HCT116 (cell line): Measurements from ENCODE around the gene POLR3H. TPM values are rescaled to one million over a fixed set of nuclear protein-coding genes. Genes with fewer than 3 reads are reported as not detected.
"Not testable (repeated sequence)": the region's sequence is repeated elsewhere in the genome, so short reads cannot be mapped to it uniquely, and the experiment has no call there.

Source experiments
- ATAC-seq: fragments of 200-7000 bp; cut with Tn5 transposase; 2 replicates; pipeline ENCODE4 v1.9.1; 2020; ENCODE audit warnings: mild to moderate bottlenecking, moderate library complexity
- BruUV-seq: library from RNA; stranded (reverse); fragments of 400-500 nt; replicated peaks from 2 replicates; lab custom pipeline; 2021; lab: Mats Ljungman, UMichigan
- CTCF ChIA-PET: fragments of 300-600 bp; sonication (Branson Sonifier 250); formaldehyde crosslinking; loops from one replicate; lab custom pipeline; 2021; ENCODE audit warnings: antibody characterized with exemption; lab: Charles Lee
- POLR2A ChIA-PET: fragments of 300-600, 350-600 bp; sonication (Branson Sonifier 250); formaldehyde crosslinking; loops from one replicate; lab custom pipeline; 2021; ENCODE audit warnings: antibody characterized with exemption; lab: Charles Lee
- RAD21 ChIA-PET, 2 experiments: fragments of 300-600 bp; sonication (Branson Sonifier 250); formaldehyde crosslinking; loops; one replicate each; lab custom pipeline; 2023; ENCODE audit warnings: low total read pairs in 2 of 2; ENCODE audit not compliant: uncharacterized antibody in 2 of 2, unreplicated experiment in 2 of 2, low non-redundant PET in 1 of 2; lab: Charles Lee
- DNase-seq: peaks from one replicate; pipeline ENCODE4 v3.0.0-alpha.2; 2010; ENCODE audit warnings: low read depth, low spot score
- H2AFZ ChIP-seq: fragments of 200-600 bp; shearing (Covaris generic), sonication (generic); 2 replicates; pipeline ENCODE4 v1.6.1; 2017; ENCODE audit warnings: low read depth, mixed run types, mixed read lengths, antibody characterized with exemption, low read length; ENCODE audit not compliant: poor library complexity, severe bottlenecking
- H3K27ac ChIP-seq: 2 replicates; pipeline ENCODE4 v1.5.1; 2012; ENCODE audit warnings: low read depth, low read length
- H3K27me3 ChIP-seq: fragments of 200-600 bp; sonication (generic); 2 replicates; pipeline ENCODE4 v1.6.1; 2016; ENCODE audit warnings: mixed run types, low read length, mixed read lengths; ENCODE audit not compliant: insufficient read depth
- H3K36me3 ChIP-seq, 2 experiments: fragments of 200-500 bp in 1 of 2; fragments of 200-600 bp in 1 of 2; sonication (Bioruptor generic) in 1 of 2; sonication (generic) in 1 of 2; 2 replicates each; pipeline versions ENCODE4 v1.5.1 to v1.6.1; 2014 to 2016; ENCODE audit warnings: low read length in 2 of 2, inconsistent platforms in 1 of 2, mixed read lengths in 1 of 2, mixed run types in 1 of 2; ENCODE audit not compliant: insufficient read depth in 2 of 2, control insufficient read depth in 1 of 2
- H3K4me1 ChIP-seq, 2 experiments: fragments of 200-600 bp in 1 of 2; sonication (generic) in 1 of 2; 2 replicates each; pipeline versions ENCODE4 v1.5.1 to v1.6.1; 2012 to 2017; ENCODE audit warnings: low read length in 2 of 2, inconsistent platforms in 1 of 2, mild to moderate bottlenecking in 1 of 2, mixed read lengths in 1 of 2, mixed run types in 1 of 2, moderate library complexity in 1 of 2; ENCODE audit not compliant: insufficient read depth in 2 of 2, control insufficient read depth in 1 of 2
- H3K4me2 ChIP-seq: fragments of 200-600 bp; sonication (generic); 2 replicates; pipeline ENCODE4 v1.6.1; 2017; ENCODE audit warnings: mixed run types, low read length, mixed read lengths
- H3K4me3 ChIP-seq, 2 experiments: fragments of 200-600 bp in 1 of 2; sonication (generic) in 1 of 2; replicated peaks in 1 of 2; 2 replicates each; pipeline ENCODE4 v1.5.1; 2011 to 2016; ENCODE audit warnings: low read length in 2 of 2, control low read depth in 1 of 2, low read depth in 1 of 2, mild to moderate bottlenecking in 1 of 2, mixed read lengths in 1 of 2, mixed run types in 1 of 2
- H3K79me2 ChIP-seq: fragments of 200-600 bp; sonication (generic); 2 replicates; pipeline ENCODE4 v1.6.1; 2017; ENCODE audit warnings: mild to moderate bottlenecking, mixed run types, low read length, moderate library complexity, mixed read lengths; ENCODE audit not compliant: insufficient read depth
- H3K9ac ChIP-seq: fragments of 200-600 bp; sonication (generic); 2 replicates; pipeline ENCODE4 v1.6.1; 2016; ENCODE audit warnings: low read length, mixed read lengths
- H3K9me2 ChIP-seq: fragments of 200-600 bp; sonication (generic), shearing (Covaris generic); 2 replicates; pipeline ENCODE4 v1.6.1; 2017; ENCODE audit warnings: mixed run types, mild to moderate bottlenecking, moderate library complexity; ENCODE audit not compliant: insufficient read depth
- H3K9me3 ChIP-seq, 2 experiments: fragments of 200-500 bp in 1 of 2; fragments of 200-600 bp in 1 of 2; sonication (Bioruptor generic) in 1 of 2; sonication (generic) in 1 of 2; 2 replicates each; pipeline ENCODE4 v1.6.1; 2014 to 2017; ENCODE audit warnings: low read length in 2 of 2, mixed read lengths in 2 of 2, inconsistent platforms in 1 of 2, low read depth in 1 of 2, mild to moderate bottlenecking in 1 of 2, mixed run types in 1 of 2, moderate library complexity in 1 of 2; ENCODE audit not compliant: control insufficient read depth in 1 of 2, insufficient read depth in 1 of 2
- H4K20me1 ChIP-seq: fragments of 200-600 bp; sonication (generic), shearing (Covaris generic); 2 replicates; pipeline ENCODE4 v1.6.1; 2017; ENCODE audit warnings: mixed run types, mild to moderate bottlenecking, moderate library complexity; ENCODE audit not compliant: insufficient read depth
- CEBPB ChIP-seq: IDR thresholded peaks from 2 replicates; pipeline ENCODE4 v1.6.1; 2012; ENCODE audit warnings: low read depth
- CTCF ChIP-seq, 3 experiments: fragments of 200-600 bp in 1 of 3; sonication (generic) in 1 of 3; IDR thresholded peaks in 2 of 3; conservative IDR thresholded peaks in 1 of 3; 2 replicates each; pipeline ENCODE4 v1.5.1; 2012 to 2017; ENCODE audit warnings: low read depth in 2 of 3, low read length in 2 of 3, antibody characterized with exemption in 1 of 3, borderline replicate concordance in 1 of 3, control low read depth in 1 of 3, mild to moderate bottlenecking in 1 of 3, mixed read lengths in 1 of 3, mixed run types in 1 of 3, moderate library complexity in 1 of 3; ENCODE audit not compliant: insufficient read depth in 1 of 3
- EGR1 ChIP-seq: IDR thresholded peaks from 2 replicates; pipeline ENCODE4 v1.6.1; 2012; ENCODE audit warnings: low read depth
- EZH2 ChIP-seq: fragments of 200-600 bp; sonication (generic); IDR thresholded peaks from 2 replicates; pipeline ENCODE4 v1.6.1; 2017; ENCODE audit warnings: antibody characterized with exemption, mixed run types
- MAX ChIP-seq: IDR thresholded peaks from 2 replicates; pipeline ENCODE4 v1.6.1; 2012
- POLR2AphosphoS5 ChIP-seq: IDR thresholded peaks from 2 replicates; pipeline ENCODE4 v1.6.1; 2011; ENCODE audit warnings: mild to moderate bottlenecking, low read depth, low read length, moderate library complexity
- REST ChIP-seq: IDR thresholded peaks from 2 replicates; pipeline ENCODE4 v1.6.1; 2012; ENCODE audit warnings: low read depth
- intact Hi-C: fragments of 100-400 bp; cut with micrococcal nuclease; formaldehyde crosslinking; loops from 2 replicates; pipeline ENCODE4 v1.10.0; 2022
- total RNA-seq: library from RNA; stranded (reverse); gene quantifications from one replicate; pipeline ENCODE4 v1.2.1, GENCODE V29; 2021; ENCODE audit not compliant: unreplicated experiment

POLR3H gene
- total RNA-seq, 1 experiment from 2014 or later = 62.1 TPM

- CTCF ChIA-PET = no interaction called here
- Histone ChIP-seq H3K9ac (no peak overlapping the region), H3K79me2 (no peaks in the 10 kb centered on the region), H4K20me1 (no peaks in the 10 kb centered on the region), H3K27ac (no peak overlapping the region), H3K4me3 (no peak overlapping the region), H2AFZ (no peak overlapping the region), H3K9me2 (no peaks in the 10 kb centered on the region), H3K36me3 (0 out of 4 replicates have a peak, but pooled peaks cover 2 to 11% of the 10 kb centered on the region in 2 experiments), H3K4me2 (no peak overlapping the region), H3K4me1 (no peaks in the 10 kb centered on the region), H3K27me3 (no peaks in the 10 kb centered on the region), H3K9me3 (no peaks in the 10 kb centered on the region)
- DNase-seq = no peak
- POLR2A ChIA-PET = no interaction called here
- intact Hi-C loops = no loop called here
- ATAC-seq = no peak
- RAD21 ChIA-PET = no interaction called here
- no TSS peak for BruUV-seq
- TF ChIP-seq REST (no peak), MAX (no peak), POLR2AphosphoS5 (no peak), CEBPB (no peak), EGR1 (no peak)
Observed at GRCh38 chr22:41574847-41575381, 30.6 kb upstream of the POLR3H start.

- no peaks in the 10 kb centered on the region for H3K27me3 ChIP-seq
- no TSS peak for BruUV-seq
- intact Hi-C loops = no loop called here
- H3K9ac ChIP-seq = no peak overlapping the region
- H3K4me1 ChIP-seq = no peaks in the 10 kb centered on the region
- no peaks in the 10 kb centered on the region for H3K9me3 ChIP-seq
- no peak overlapping the region for H3K4me3 ChIP-seq
- RAD21 ChIA-PET = no interaction called here
- H3K79me2 ChIP-seq = no peaks in the 10 kb centered on the region
- DNase-seq = no peak
- no peaks in the 10 kb centered on the region for H3K9me2 ChIP-seq
- H4K20me1 ChIP-seq = no peaks in the 10 kb centered on the region
- TF ChIP-seq CTCF (IDR thresholded peaks at IDR 0.05 in 2 of 3, conservative IDR thresholded peaks at IDR 0.05 in 1 of 3; ENCODE audit: borderline replicate concordance in 1 of 3, insufficient read depth in 1 of 3, low read depth in 2 of 3, low read length in 2 of 3) (no peak), EZH2 (no peak)
- CTCF ChIA-PET = no interaction called here
- H3K4me2 ChIP-seq = no peak overlapping the region
- no peak overlapping the region for H2AFZ ChIP-seq
- no peak overlapping the region for H3K27ac ChIP-seq
- POLR2A ChIA-PET = interaction anchor here (1.0 kb wide), 1 partner anchor 16 kb away, joined by 3 read pairs; the partner anchor contains the start of gene PMM1
- 0 out of 4 replicates have a peak, but pooled peaks cover 0 to 11% of the 10 kb centered on the region in 2 experiments for H3K36me3 ChIP-seq
- no peak for ATAC-seq
Observed at GRCh38 chr22:41573677-41574076, 29.4 kb upstream of the POLR3H start.

DNA sequence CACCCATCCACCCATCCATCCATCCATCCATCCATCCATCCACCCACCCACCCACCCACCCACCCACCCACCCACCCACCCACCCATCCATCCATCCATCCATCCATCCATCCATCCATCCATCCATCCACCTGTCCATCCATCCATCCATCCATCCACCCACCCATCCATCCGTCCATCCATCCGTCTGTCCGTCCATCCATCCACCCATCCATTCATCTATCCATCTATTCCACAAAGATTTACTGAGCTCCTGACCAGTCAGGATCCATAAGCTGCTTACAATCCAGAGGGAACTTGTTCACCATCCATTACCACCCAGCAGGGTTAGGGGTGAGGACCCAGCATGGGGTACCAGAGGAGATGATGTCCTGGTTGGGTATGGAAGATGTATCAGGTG lies 28.0 kb upstream of the POLR3H start:
- H3K27ac ChIP-seq, BruUV-seq: not testable (repeated sequence)

More for the DNA sequence above, 28.0 kb upstream of the POLR3H start:
- H3K4me2 ChIP-seq, ATAC-seq, H4K20me1 ChIP-seq, DNase-seq, H3K4me3 ChIP-seq, H3K79me2 ChIP-seq, intact Hi-C loops, H3K9me2 ChIP-seq, H3K4me1 ChIP-seq, CTCF ChIA-PET, RAD21 ChIA-PET, H3K36me3 ChIP-seq, H2AFZ ChIP-seq, H3K9me3 ChIP-seq, H3K27me3 ChIP-seq, H3K9ac ChIP-seq: not testable (repeated sequence)
- POLR2A ChIA-PET = interaction anchor here (1.0 kb wide), 1 partner anchor 17 kb away, joined by 3 read pairs; the partner anchor contains the start of gene PMM1
